ENCODE data around the gene DPP6. TPM values are rescaled to one million over a fixed set of nuclear protein-coding genes. Genes with fewer than 3 reads are reported as not detected.

The DPP6 gene
- total RNA-seq, 1 donor from 2014 or later: not detected

DNA sequence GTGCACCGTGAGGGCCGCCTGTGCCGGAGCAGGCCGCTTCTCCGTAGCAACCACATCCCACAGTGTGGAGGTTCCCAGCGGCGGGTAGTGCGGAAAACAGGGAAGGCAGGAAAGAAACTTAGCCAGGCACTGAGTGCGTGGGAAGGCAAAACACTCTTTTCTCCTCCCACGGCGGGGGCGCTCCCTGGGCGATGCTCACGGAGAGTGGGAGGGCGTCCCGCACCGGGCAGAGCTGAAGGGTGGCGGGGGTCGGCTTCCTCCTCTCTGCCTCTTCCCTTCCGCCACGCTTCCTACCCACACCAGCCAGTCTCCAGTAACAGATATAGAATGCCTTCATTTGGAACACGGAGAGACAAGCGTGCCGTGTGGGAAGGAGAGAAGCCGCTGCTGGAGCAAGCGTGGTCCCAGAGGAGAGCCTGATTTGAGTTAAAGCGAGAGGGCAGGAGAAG lies 698.2 kb downstream of the DPP6 start:
- Mint-ChIP-seq H3K4me1 (ENCODE audit: low read depth, unreplicated experiment) (no peaks in the 10 kb centered on the region), H3K4me3 (ENCODE audit: unreplicated experiment) (no peak overlapping the region), H3K36me3 (ENCODE audit: unreplicated experiment) (no peaks in the 10 kb centered on the region), H3K27ac (ENCODE audit: unreplicated experiment) (no peak overlapping the region), H3K9me3 (ENCODE audit: unreplicated experiment) (peaks cover 17% of the 10 kb centered on the region), H3K27me3 (ENCODE audit: unreplicated experiment) (peaks cover 10% of the 10 kb centered on the region)
- no peak for DNase-seq
- TF ChIP-seq, protein P1, sequence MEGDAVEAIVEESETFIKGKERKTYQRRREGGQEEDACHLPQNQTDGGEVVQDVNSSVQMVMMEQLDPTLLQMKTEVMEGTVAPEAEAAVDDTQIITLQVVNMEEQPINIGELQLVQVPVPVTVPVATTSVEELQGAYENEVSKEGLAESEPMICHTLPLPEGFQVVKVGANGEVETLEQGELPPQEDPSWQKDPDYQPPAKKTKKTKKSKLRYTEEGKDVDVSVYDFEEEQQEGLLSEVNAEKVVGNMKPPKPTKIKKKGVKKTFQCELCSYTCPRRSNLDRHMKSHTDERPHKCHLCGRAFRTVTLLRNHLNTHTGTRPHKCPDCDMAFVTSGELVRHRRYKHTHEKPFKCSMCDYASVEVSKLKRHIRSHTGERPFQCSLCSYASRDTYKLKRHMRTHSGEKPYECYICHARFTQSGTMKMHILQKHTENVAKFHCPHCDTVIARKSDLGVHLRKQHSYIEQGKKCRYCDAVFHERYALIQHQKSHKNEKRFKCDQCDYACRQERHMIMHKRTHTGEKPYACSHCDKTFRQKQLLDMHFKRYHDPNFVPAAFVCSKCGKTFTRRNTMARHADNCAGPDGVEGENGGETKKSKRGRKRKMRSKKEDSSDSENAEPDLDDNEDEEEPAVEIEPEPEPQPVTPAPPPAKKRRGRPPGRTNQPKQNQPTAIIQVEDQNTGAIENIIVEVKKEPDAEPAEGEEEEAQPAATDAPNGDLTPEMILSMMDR (IDR thresholded peaks at IDR 0.05; ENCODE audit: partially characterized antibody, unreplicated experiment): no peak

GRCh38 chr7:154753226-154753625 lies 701.0 kb downstream of the DPP6 start:
- Mint-ChIP-seq H3K27ac (ENCODE audit: unreplicated experiment) (no peak overlapping the region), H3K27me3 (ENCODE audit: unreplicated experiment) (peaks cover 13% of the 10 kb centered on the region), H3K4me3 (ENCODE audit: unreplicated experiment) (no peak overlapping the region), H3K9me3 (ENCODE audit: unreplicated experiment) (peaks cover 21% of the 10 kb centered on the region), H3K4me1 (ENCODE audit: low read depth, unreplicated experiment) (no peaks in the 10 kb centered on the region), H3K36me3 (ENCODE audit: unreplicated experiment) (no peaks in the 10 kb centered on the region)
- no peak for DNase-seq
- TF ChIP-seq, protein P1 (IDR thresholded peaks at IDR 0.05; ENCODE audit: partially characterized antibody, unreplicated experiment): no peak

GRCh38 chr7:154757756-154758155 lies 705.6 kb downstream of the DPP6 start:
- H3K9me3 Mint-ChIP-seq (ENCODE audit: unreplicated experiment): peaks cover 25% of the 10 kb centered on the region
- TF ChIP-seq, protein P1 (IDR thresholded peaks at IDR 0.05; ENCODE audit: partially characterized antibody, unreplicated experiment): no peak
- H3K36me3 Mint-ChIP-seq (ENCODE audit: unreplicated experiment): peaks cover 10% of the 10 kb centered on the region
- peaks cover 6% of the 10 kb centered on the region for H3K27me3 Mint-ChIP-seq (ENCODE audit: unreplicated experiment)
- no peak overlapping the region for H3K27ac Mint-ChIP-seq (ENCODE audit: unreplicated experiment)
- H3K4me1 Mint-ChIP-seq (ENCODE audit: low read depth, unreplicated experiment): no peaks in the 10 kb centered on the region
- no peak overlapping the region for H3K4me3 Mint-ChIP-seq (ENCODE audit: unreplicated experiment)
- no peak for DNase-seq

DNA sequence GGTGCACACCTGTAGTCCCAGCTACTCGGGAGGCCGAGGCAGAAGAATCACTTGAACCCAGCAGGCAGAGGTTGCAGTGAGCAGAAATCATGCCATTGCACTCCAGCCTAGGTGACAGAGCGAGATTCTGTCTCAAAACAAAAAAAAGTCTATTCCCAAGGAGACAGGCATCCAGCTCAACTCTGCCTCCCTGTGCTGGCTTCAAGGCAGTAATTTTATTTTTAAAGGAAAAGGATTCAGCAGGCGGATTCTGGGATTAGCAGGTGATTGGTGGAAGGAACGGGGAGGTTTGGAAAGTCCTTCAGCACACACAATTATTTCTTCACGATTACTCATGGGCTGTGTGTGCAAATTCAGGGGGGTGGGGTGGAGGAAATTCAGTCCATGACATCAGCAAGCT lies 707.8 kb downstream of the DPP6 start:
- TF ChIP-seq, protein P1 (IDR thresholded peaks at IDR 0.05; ENCODE audit: partially characterized antibody, unreplicated experiment): no peak
- DNase-seq: no peak
- H3K36me3 Mint-ChIP-seq (ENCODE audit: unreplicated experiment): peaks cover 10% of the 10 kb centered on the region
- H3K9me3 Mint-ChIP-seq (ENCODE audit: unreplicated experiment): peaks cover 27% of the 10 kb centered on the region
- no peaks in the 10 kb centered on the region for H3K4me1 Mint-ChIP-seq (ENCODE audit: low read depth, unreplicated experiment)
- H3K4me3 Mint-ChIP-seq (ENCODE audit: unreplicated experiment): no peak overlapping the region
- peaks cover 6% of the 10 kb centered on the region for H3K27me3 Mint-ChIP-seq (ENCODE audit: unreplicated experiment)
- no peak overlapping the region for H3K27ac Mint-ChIP-seq (ENCODE audit: unreplicated experiment)

DNA sequence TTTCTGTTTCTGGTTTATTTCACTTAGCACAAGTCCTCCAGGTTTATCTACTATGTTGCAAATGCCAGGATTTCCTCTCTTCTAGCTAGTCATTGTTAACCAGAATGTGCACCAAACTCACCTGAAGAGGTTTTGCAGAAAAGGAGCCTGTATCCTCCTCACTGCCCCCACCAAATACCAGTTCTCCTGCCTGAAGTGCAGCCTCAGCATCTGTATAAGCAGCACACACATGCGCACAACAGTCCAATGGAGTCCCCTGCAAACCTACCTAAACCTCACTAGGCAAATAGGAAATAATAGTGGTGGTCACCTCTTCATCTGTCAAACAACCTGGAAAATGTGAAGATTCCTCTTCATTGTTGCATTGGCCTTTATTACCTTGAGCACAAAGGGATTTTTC lies 712.9 kb downstream of the DPP6 start:
- no peak overlapping the region for H3K27ac Mint-ChIP-seq (ENCODE audit: unreplicated experiment)
- H3K27me3 Mint-ChIP-seq (ENCODE audit: unreplicated experiment): peaks cover 1% of the 10 kb centered on the region
- no peak overlapping the region for H3K4me3 Mint-ChIP-seq (ENCODE audit: unreplicated experiment)
- TF ChIP-seq, protein P1 (IDR thresholded peaks at IDR 0.05; ENCODE audit: partially characterized antibody, unreplicated experiment): no peak
- peaks cover 9% of the 10 kb centered on the region for H3K36me3 Mint-ChIP-seq (ENCODE audit: unreplicated experiment)
- no peaks in the 10 kb centered on the region for H3K4me1 Mint-ChIP-seq (ENCODE audit: low read depth, unreplicated experiment)
- H3K9me3 Mint-ChIP-seq (ENCODE audit: unreplicated experiment): peaks cover 25% of the 10 kb centered on the region
- DNase-seq: no peak

Measured in glutamatergic neuron (in vitro differentiated cells).